Hematopoietic multipotent progenitor cell treated with erythropoietin and hydrocortisone succinate and interleukin-3 and kit ligand, for 15 days (in vitro differentiated cells): ENCODE results near the gene SUFU.
A peak's percentile ranks its signal among the peaks of the same experiment; 100 is the strongest.
"Not testable (repeated sequence)": the region's sequence is repeated elsewhere in the genome, so short reads cannot be mapped to it uniquely, and the experiment has no call there.

Source experiments
- DNase-seq: peaks from one replicate; pipeline ENCODE4 v3.0.0-alpha.2; 2015; ENCODE audit warnings: low spot score

SUFU gene

DNA sequence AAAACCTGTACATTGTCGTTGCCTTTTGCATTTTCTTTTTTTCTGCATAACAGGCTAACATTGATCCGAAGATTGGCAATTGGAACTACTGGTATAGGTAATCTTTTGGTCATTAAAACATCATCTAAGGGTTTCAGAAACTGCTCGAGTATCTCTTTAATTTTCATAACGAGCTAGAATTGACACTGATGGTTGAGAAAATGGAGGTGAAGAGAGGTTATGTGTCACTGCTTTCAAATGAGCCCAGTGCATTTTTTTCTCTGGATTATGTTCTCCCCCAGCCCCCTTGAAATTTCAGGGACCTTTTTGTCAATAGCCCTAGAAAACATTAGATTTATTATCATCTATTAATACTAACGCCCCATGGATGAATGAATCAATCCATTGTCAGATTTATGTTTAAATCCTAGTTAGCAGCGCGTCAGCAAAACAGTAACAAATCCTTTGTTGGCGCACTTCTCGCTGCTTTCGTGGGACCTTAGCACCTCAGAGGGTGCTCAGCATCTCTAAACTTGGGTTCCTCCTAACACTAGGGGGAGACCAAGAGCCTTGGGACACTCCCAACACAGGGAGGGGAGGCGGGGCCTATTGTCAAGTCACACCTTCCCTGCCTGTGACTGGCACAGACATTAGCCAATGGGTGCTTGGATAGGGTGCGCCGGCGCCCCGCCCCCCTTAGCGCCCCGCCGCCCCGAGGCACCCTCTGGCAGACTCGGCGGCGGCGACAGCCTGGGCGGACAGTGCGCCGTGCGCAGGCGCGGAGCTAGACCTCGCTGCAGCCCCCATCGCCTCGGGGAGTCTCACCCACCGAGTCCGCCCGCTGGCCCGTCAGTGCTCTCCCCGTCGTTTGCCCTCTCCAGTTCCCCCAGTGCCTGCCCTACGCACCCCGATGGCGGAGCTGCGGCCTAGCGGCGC, at the start of gene SUFU:
TSS of gene SUFU (plus strand) at position 709 of the 915 bp plus-strand sequence. CDS start at position 890, 181 bp downstream.
- DNase-seq, result peak; percentile 100

GRCh38 chr10:102454662-102455487, 48.9 kb upstream of the SUFU start:
- not testable (repeated sequence) for DNase-seq

- DNase-seq, result no peak
Observed at GRCh38 chr10:102455893-102456471, 47.8 kb upstream of the SUFU start.

- DNase-seq, result no peak
Observed at GRCh38 chr10:102457591-102458150, 46.1 kb upstream of the SUFU start.

DNA sequence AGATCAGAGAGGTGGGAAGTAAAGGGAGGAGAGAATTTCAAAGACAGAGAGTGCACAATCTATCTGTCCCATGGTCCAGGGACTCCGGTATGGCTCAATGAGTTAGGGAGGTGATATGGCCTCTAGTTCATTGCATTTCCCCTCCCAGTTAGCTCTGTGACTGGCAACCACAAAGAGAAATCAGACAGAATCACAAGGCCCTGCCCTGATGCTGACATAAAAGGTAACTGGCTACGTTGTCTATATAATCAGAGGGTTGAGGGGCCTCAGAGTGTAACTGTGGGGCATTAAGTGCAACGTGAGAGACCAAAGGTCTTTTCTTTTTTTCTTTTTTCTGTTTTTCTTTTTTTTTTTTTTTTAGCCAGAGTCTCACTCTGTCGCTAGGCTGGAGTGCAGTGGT, 45.1 kb upstream of the SUFU start:
- no peak for DNase-seq

- no peak for DNase-seq
Observed at GRCh38 chr10:102460836-102461186, 43.0 kb upstream of the SUFU start.

DNA sequence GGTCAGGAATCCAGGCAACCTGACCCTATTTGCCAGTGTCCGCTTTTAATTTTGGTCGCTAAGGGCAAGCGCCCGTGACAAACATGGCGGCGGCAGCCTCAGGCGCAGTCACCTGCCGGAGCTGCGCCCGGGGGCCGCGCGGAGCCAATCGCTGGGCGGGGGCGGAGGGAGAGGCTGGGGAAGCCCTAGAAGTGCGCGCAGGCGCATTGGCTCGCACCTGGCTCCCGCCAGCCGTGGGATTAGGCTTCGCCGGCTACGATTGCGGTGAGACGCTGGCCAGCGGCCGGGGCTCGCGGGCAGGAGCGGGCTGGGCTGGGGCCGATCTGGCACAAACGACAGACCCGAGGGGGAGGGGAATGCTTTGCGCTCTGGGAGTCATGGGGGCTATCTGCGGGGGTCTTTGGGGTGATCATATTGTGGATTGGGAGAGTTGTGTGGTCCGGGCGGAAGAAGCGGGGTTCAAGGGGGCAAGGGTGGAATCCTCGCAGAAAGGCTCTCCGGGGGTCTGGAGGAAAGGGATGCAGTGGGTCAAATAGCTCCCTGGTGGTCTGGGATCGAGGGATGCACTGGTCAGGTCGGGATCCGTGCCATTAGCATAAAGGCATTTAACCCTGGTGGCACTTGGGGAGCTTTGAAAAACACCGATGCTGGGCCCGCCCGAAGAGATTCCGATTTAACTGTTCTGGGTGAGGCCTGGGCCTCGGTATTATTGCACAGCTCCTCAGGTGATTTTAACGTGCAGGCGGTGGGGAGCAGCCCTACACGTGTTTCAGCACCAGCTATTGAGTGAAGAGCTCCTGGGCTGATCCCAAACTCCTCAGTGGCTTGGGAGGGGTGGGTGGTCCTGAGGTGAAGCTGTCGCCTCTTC, 42.4 kb upstream of the SUFU start:
- DNase-seq, result peak; percentile 91

- no peak for DNase-seq
Observed at GRCh38 chr10:102462512-102463054, 41.2 kb upstream of the SUFU start.

- no peak for DNase-seq
Observed at GRCh38 chr10:102463983-102464382, 39.8 kb upstream of the SUFU start.

- DNase-seq, result no peak
Observed at GRCh38 chr10:102465466-102465865, 38.3 kb upstream of the SUFU start.

DNA sequence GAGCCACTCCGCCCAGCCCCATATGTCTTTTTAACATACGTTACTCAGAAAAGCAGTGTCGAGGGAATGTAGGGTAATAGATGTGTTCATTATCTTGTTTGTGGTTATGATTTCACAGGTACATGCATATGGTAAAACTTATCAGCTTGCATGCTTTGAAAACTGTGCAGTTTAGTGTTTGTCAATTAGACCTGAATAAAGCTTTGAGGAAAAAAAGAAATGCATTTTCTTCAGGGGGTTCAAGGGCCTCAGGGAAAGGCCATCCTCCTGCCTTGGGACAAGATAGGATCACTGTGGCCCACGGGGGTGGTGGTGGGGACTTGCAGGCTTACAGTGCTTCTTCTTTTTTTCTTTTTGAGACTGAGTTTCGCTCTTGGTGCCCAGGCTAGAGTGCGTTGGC, 36.5 kb upstream of the SUFU start:
- DNase-seq, result no peak

DNA sequence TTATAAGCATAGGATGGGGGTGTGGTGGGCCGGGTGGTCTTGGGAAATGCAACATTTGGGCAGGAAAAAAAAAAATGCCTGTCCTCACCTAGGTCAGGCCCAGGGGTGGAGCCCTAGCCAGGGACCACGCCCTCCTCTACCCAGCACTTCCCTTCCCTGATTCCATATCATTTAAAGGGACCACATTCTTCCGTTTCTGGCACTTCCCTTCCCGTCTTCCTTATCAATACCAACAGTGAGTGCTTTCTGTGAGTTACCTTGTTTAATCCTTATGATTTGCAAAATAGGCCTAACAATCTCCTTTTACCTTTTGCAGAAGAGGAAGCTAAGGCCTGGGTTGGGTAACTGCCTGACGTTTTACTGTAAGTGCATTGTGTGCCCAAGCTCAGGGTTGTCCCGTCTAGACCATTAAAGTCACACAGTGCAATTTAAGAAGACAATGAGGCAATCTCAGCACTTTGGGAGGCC, 35.8 kb upstream of the SUFU start:
- no peak for DNase-seq

- no peak for DNase-seq
Observed at GRCh38 chr10:102468683-102469082, 35.1 kb upstream of the SUFU start.

- DNase-seq, result no peak
Observed at GRCh38 chr10:102470579-102471546, 32.9 kb upstream of the SUFU start.

DNA sequence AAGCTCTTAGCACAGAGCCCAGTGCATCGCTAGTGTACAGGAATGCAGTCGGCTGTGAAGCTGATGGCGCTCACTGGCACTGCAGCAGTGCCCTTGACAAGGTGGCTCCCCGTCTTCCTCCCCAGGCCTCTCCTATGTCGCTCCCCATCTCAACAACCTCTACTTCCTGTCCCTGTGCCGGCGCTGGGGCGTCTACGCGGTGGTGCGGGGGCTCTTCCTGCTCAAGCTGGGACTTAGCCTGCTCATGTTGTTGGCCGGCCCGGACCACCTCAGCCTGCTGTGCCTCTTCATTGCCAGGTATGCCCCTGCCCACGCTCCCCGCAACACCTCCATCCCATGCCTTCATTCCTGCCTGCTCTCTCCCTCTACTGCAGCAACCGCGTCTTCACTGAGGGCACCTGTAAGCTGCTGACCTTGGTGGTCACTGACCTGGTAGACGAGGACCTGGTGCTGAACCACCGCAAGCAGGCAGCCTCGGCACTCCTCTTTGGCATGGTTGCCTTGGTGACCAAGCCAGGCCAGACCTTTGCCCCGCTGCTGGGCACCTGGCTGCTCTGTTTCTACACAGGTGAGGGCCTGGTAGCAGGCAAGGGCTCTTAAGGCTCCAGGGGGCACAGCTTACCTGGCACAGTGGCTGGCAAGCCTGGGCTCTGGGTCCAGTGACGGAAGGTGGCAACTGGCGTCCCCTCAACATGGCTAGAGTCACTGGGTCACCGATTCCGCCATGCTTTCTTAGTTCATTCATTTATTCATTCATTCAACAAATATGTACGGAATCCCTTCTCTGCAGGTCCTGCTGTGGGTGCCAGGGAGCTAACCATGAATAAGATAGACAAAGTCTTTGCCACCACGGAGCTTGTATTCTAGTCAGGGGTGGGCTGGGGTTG, 30.1 kb upstream of the SUFU start:
- DNase-seq, result no peak

GRCh38 chr10:102475451-102476040, 28.2 kb upstream of the SUFU start:
- DNase-seq, result no peak

DNA sequence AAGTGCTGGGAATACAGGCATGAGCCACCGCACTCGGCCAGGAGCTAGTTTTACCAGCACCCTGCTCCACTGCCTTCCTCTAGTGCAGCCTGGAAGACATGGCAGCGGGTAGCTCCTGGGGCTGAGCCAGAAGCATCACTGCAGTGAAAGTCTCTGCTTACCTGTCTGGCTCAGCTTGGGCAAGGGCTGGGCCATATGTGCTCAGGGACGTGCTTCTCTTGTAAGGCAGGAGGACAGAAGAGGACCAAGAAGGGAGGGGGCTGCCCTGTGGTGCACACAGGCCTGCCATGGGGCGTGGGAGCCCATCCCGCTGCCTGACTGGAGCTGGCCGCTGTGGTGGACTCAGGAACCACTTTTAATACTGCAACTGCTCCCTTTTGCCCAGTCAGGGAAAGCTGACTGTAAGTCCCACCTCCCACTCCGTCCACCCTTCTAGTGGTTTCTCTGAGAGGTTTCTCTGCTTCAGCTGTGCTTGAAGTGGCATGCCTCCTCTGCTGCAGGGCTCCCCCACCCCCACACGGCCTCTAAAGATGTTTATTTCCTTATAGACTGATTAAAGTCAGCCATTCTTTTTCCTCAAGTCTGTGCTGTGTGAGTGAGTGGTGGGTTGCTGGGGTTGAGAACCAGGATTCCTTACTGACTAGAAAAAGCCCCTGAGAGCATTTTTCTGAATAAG, 27.2 kb upstream of the SUFU start:
- no peak for DNase-seq

DNA sequence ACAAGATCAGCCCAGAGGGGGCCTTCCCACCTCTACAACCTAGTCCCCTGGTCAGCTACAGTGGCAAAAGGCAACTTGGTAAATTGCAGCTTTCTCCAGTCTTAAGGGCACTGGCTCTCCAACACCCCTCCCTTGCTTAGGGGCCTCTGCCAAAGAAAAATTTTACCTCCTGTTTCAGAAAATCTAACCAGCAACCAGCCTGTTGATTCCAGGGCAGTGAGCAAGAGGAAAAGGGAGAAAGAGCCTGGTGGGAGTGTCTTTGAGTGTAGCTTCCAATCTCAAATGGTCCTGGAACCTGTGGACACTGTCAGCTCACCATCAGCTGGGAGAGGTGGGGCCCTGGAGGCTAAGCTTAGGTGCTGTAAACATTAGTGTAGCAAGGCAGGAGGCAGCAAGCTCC, 24.1 kb upstream of the SUFU start:
- no peak for DNase-seq
